NCI-H2227 treated with DMSO at 0.1 percent for 48 hours (cell line): ENCODE data around the gene RYR1.
"Not testable (repeated sequence)": the region's sequence is repeated elsewhere in the genome, so short reads cannot be mapped to it uniquely, and the experiment has no call there.

Source experiments
- DNase-seq: peaks from one replicate; lab custom pipeline; 2025; lab: John Stamatoyannopoulos, UW

RYR1 gene

DNA sequence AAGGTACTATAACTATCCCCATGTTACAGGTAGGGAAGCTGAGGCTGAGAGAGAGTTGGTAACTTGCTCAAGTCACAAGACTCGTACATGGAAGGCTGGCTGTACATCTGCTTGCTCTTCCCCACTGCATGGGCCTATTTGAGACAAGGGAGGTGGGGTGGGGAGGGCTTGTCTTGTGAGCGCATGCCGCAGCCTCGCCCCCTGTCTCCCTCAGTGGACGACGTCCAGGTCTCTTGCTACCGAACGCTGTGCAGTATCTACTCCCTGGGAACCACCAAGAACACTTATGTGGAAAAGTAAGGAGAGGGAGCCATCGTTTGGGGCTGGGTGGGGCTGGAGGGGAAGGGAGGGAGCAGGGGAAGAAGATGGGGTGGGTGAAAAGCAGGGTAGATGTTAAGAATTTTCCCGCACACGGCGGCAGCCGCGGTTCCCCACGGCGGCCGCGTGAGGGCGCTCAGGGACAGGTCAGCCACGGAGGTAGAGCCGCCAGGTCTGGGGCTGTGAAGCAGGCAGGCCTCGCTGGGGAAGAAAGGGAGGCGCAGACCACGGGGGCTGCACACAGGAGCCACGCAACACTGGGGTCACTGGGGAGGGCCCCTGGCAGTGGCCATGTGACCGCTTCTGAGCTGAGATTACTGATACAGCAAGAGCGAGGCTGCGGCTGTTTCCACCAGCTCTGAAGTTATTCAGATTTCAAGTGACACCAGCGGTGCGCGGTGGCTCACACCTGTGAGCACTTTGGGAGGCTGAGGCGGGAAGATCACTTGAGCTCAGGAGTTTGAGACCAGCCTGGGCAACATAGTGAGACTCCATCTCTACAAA is 81.5 kb downstream of the RYR1 start:
- peak; percentile 98 for DNase-seq

DNA sequence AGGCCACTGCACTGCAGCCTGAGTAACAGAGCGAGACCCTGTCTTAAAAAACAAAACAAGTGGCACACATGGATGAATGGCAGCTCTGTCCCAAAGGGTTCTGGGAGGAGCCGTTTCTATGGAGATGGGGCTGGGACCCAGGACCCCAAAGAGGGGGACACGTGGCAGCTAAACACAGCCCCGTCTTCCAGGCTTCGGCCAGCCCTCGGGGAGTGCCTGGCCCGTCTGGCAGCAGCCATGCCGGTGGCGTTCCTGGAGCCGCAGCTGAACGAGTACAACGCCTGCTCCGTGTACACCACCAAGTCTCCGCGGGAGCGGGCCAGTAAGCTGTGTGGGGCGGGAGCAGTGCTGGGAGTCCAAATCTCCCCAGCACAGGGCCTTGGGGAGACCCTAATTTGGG is 82.4 kb downstream of the RYR1 start:
- no peak for DNase-seq

DNA sequence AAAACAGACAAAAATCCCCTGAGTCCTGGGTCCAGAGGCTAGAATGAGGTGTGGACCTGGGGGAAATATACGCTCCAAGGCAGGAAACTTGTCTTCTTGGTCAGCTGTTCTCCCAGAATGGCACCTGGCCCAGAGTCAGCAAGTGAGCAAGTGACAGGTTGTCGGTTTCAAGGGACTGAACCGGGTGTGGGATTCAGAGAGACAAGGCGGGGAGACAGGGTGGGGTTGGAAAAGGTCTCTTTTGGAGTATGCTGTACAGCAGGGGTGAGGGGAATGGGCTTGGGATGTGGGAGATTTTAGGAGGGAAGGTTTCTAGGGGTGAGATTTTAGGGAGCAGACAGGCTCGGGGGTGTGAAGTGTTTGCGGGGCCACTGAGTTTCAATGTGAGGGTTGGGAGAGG is 83.3 kb downstream of the RYR1 start:
- DNase-seq, result no peak

GRCh38 chr19:38517321-38517720 is 83.8 kb downstream of the RYR1 start:
- DNase-seq, result no peak

GRCh38 chr19:38517980-38518379 is 84.5 kb downstream of the RYR1 start:
- not testable (repeated sequence) for DNase-seq

- DNase-seq, result no peak
Observed at GRCh38 chr19:38519168-38519567, 85.7 kb downstream of the RYR1 start.

- no peak for DNase-seq
Observed at GRCh38 chr19:38519988-38520387, 86.5 kb downstream of the RYR1 start.

- no peak for DNase-seq
Observed at GRCh38 chr19:38522915-38523314, 89.4 kb downstream of the RYR1 start.

DNA sequence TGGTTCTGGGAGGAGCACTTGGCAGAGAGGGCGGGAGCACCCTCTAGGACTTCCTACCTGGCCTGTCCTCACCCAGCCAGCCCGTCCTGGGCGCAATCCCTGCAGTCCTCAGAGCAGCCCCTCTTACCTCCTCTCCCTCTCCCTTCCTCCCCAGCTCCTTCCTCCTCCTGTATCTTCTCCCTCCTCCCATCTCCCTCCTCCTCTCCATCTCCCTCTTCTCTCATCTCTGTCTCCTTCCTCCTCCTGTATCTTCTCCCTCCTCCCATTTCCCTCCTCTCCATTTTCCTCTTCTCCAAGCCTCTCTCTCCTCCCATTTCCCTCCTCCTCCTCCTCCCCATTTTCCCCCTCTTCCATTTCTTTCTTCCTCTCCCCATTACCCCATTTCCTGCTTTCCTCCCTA is 89.8 kb downstream of the RYR1 start:
- no peak for DNase-seq

DNA sequence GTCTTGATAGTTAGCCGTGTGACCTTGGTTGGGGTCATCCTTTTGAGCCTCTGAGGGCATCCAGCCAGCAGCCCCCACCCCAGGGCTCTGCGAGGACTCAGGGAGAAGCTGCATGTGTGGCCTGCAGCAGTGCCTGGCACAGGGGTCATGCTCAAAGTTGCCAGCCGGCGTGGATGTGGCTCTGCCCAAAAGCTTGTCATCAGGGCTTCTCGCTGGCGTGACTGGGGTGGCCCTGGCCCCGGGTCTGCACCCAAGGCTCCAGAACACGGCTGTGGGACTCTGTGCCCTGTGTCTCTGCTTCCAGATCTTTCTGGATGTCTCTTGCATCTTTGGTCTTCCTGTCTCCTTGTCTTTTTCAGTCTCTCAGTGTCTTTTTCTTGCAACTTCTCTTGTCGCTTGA is 90.9 kb downstream of the RYR1 start:
- DNase-seq, result no peak

GRCh38 chr19:38524994-38525634 is 91.6 kb downstream of the RYR1 start:
- DNase-seq, result no peak

DNA sequence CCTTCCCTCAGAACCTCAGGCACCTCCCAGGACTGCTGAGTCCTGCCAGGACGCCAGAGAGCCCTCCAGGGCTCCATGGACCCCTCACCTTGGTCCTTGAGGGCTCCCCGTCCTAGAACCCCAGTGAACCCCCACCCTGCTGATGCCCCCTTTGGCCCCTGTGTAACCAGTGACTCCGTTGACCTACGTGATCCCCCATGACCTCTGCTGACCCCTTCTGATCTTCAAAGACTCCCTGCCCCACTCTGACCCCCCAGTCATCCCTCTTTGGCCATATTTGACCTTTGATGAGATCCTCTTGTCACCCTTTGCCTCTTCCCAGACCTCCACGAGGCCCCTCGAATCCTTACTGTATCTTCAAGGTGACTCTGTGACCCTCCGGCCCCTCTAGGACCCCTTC is 92.9 kb downstream of the RYR1 start:
- no peak for DNase-seq

GRCh38 chr19:38527466-38528136 is 94.1 kb downstream of the RYR1 start:
- DNase-seq, result no peak

- DNase-seq, result no peak
Observed at GRCh38 chr19:38528213-38528755, 94.8 kb downstream of the RYR1 start.

DNA sequence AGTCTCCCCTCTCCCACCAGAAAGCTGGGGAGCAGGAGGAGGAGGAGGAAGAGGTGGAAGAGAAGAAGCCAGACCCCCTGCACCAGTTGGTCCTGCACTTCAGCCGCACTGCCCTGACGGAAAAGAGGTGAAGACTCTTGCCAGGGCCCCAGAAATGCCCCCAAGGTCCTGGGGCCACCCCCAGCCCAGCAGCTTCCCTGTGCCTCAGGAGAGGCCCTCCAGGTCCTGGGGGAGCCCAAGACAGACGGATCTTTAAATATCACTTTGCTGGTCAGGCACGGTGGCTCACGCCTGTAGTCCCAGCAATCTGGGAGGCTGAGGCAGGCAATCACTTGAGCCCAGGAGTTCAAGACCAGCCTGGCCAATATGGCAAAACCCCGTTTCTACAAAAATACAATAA is 95.4 kb downstream of the RYR1 start:
- no peak for DNase-seq

GRCh38 chr19:38531515-38531914 is 98.0 kb downstream of the RYR1 start:
- DNase-seq, result no peak

DNA sequence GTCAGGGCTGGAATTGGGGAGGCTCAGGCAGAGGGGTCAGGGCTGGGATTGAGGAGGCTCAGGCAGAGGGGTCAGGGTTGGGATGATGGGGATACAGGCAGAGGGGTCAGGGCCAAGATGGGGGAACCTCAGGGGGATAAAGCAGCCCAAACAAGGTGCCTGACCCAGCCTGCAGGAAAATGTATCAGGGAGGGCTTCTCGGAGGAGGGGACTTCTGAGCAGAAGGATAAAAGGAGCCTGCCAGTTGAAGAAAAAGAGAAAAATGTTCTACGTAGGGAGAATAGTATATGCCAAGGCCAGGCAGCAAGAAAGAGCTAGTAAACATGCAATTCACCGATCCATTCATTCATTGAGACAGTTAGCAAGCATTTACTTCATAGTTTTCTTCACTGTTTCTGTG is 99.4 kb downstream of the RYR1 start:
- no peak for DNase-seq

- no peak for DNase-seq
Observed at GRCh38 chr19:38534574-38534973, 101.1 kb downstream of the RYR1 start.

DNA sequence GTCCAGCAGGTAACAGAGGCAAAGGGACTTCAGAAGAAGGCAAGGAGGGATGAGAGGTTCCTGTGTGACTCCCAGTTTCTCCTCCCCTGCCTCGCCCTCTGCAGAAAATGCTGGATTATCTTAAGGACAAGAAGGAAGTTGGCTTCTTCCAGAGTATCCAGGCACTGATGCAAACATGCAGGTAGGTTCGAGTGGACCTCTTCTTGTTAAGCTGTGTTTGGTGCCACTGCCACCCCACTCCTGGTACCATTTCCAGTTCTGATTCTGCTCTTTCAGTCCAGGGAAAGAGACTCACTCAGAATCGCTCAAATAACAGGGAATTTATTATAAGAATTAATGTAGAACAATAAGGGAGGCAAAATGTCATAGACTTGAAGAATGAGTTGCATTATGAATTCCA is 101.7 kb downstream of the RYR1 start:
- DNase-seq, result no peak

DNA sequence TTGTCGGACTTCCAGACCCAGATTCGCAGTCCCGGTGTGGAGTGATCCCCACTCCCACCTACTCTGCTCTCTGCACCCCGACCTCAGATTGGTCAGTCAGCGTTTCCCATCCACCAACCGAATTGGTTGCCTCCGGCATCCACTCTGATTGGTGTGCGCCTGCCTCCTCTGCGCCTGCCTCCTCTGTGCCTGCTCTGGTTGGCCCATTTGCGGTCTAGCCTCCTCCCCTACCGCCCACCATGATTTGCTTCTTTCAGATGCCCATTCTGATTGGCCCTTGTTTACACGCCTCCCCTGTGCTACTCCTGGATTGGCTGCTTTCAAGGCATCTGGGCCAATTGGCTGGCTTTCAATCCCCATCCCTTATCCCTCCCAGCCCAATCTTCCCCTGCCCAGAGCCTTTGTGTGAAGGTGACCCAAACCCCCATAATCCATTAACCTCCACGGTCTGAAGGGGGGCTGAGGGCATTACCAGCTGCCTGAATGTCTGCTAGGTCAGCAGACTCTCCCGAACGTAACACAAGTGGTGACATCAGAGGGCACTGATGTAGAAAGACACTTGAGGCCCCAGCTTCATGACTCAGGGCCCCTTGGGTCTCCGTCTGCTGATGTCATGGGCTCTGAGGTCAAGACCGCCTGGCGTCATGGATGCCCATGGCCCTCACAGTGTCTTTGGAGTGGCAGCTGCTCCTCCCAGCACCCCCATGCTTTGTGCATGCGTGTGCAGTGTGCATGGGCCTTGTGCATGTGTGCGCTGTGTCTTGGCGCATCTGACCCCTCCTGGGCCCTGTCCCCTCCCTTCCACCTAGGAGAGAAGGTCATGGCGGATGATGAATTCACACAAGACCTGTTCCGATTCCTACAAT is 103.8 kb downstream of the RYR1 start:
- no peak for DNase-seq

- no peak for DNase-seq
Observed at GRCh38 chr19:38538386-38538785, 104.9 kb downstream of the RYR1 start.
